SK-N-SH (cell line): ENCODE results near the gene UTP18.

ENCODE experiments used
- CTCF ChIP-seq: fragments of 200-600 bp; sonication (generic); IDR thresholded peaks from 2 replicates; pipeline ENCODE4 v1.6.1; 2017; ENCODE audit warnings: antibody characterized with exemption, mild to moderate bottlenecking, moderate library complexity
- ELF1 ChIP-seq: IDR thresholded peaks from 2 replicates; pipeline ENCODE4 v1.4.0; 2012
- EZH2phosphoT487 ChIP-seq: fragments of 200-600 bp; sonication (generic); IDR thresholded peaks from 2 replicates; pipeline ENCODE4 v1.6.1; 2017; ENCODE audit warnings: low read depth, mixed run types, mild to moderate bottlenecking, antibody characterized with exemption, moderate library complexity, borderline replicate concordance
- FOSL2 ChIP-seq: IDR thresholded peaks from 2 replicates; pipeline ENCODE4 v1.4.0; 2012; ENCODE audit warnings: low read depth, mild to moderate bottlenecking, moderate library complexity, borderline replicate concordance
- GABPA ChIP-seq: IDR thresholded peaks from 2 replicates; pipeline ENCODE4 v1.4.0; 2012; ENCODE audit warnings: low read depth, mild to moderate bottlenecking
- RFX5 ChIP-seq: IDR thresholded peaks from 2 replicates; pipeline ENCODE4 v1.6.1; 2012; ENCODE audit warnings: mild to moderate bottlenecking, improper control_type of control experiment, low read length
- SIN3A ChIP-seq: IDR thresholded peaks from 2 replicates; pipeline ENCODE4 v1.6.1; 2012; ENCODE audit warnings: low read depth, mild to moderate bottlenecking, low read length, moderate library complexity, borderline replicate concordance
- YY1 ChIP-seq: IDR thresholded peaks from 2 replicates; pipeline ENCODE4 v1.4.0; 2012; ENCODE audit warnings: low read depth, mild to moderate bottlenecking
- ZBTB33 ChIP-seq: IDR thresholded peaks from 2 replicates; pipeline ENCODE4 v1.4.0; 2012; ENCODE audit warnings: low read depth, borderline replicate concordance

- TF ChIP-seq SIN3A = no peak
- no peak for TF ChIP-seq CTCF
- TF ChIP-seq FOSL2 = no peak
- TF ChIP-seq YY1 = no peak
- TF ChIP-seq RFX5 = no peak
- no peak for TF ChIP-seq ELF1
- no peak for TF ChIP-seq EZH2phosphoT487
- no peak for TF ChIP-seq GABPA
- TF ChIP-seq ZBTB33 = no peak
These were observed 32.2 kb upstream of the UTP18 start for GRCh38 chr17:51228161-51228560.
